H9 (cell line): ENCODE results near the gene TUBA8. TPM values are rescaled to one million over a fixed set of nuclear protein-coding genes. Genes with fewer than 3 reads are reported as not detected.

ENCODE experiments used
- DNase-seq: peaks from one replicate; pipeline ENCODE4 v3.0.0-alpha.2; 2017
- H2AFZ ChIP-seq: one replicate; pipeline ENCODE4 v1.6.1; 2013; ENCODE audit warnings: mild to moderate bottlenecking, low read length, control low read depth, moderate library complexity
- H2AK5ac ChIP-seq: 2 replicates; pipeline ENCODE4 v1.6.1; 2013; ENCODE audit warnings: low read length, control low read depth, mixed read lengths; ENCODE audit not compliant: insufficient read length
- H2BK120ac ChIP-seq: one replicate; pipeline ENCODE4 v1.6.1; 2013; ENCODE audit warnings: low read depth, mild to moderate bottlenecking, low read length, control low read depth, inconsistent platforms; ENCODE audit not compliant: poor library complexity, severe bottlenecking
- H2BK12ac ChIP-seq: 2 replicates; pipeline ENCODE4 v1.6.1; 2013; ENCODE audit warnings: low read length, control low read depth, mixed read lengths, low read depth; ENCODE audit not compliant: insufficient read length
- H2BK15ac ChIP-seq: 2 replicates; pipeline ENCODE4 v1.6.1; 2013; ENCODE audit warnings: low read depth, low read length, control low read depth
- H2BK20ac ChIP-seq: one replicate; pipeline ENCODE4 v1.6.1; 2013; ENCODE audit warnings: low read depth, mild to moderate bottlenecking, low read length, control low read depth, inconsistent platforms; ENCODE audit not compliant: poor library complexity, severe bottlenecking
- H2BK5ac ChIP-seq: 2 replicates; pipeline ENCODE4 v1.6.1; 2013; ENCODE audit warnings: low read length, control low read depth, mixed read lengths; ENCODE audit not compliant: insufficient read length
- H3K14ac ChIP-seq: 2 replicates; pipeline ENCODE4 v1.6.1; 2013; ENCODE audit warnings: low read length, control low read depth; ENCODE audit not compliant: insufficient read depth
- H3K18ac ChIP-seq: 2 replicates; pipeline ENCODE4 v1.6.1; 2013; ENCODE audit warnings: low read depth, mild to moderate bottlenecking, mixed read lengths, low read length, control low read depth; ENCODE audit not compliant: insufficient read length
- H3K23ac ChIP-seq: 2 replicates; pipeline ENCODE4 v1.6.1; 2013; ENCODE audit warnings: low read length, control low read depth, mixed read lengths, low read depth; ENCODE audit not compliant: insufficient read length
- H3K23me2 ChIP-seq: 2 replicates; pipeline ENCODE4 v1.6.1; 2013; ENCODE audit warnings: low read depth, mild to moderate bottlenecking, mixed read lengths, low read length, control low read depth; ENCODE audit not compliant: insufficient read length, poor library complexity, severe bottlenecking
- H3K27ac ChIP-seq: 2 replicates; pipeline ENCODE4 v1.5.1; 2013; ENCODE audit warnings: low read length, control low read depth, mixed read lengths, low read depth; ENCODE audit not compliant: insufficient read length
- H3K27me3 ChIP-seq: 2 replicates; pipeline ENCODE4 v1.6.1; 2013; ENCODE audit warnings: low read length, control low read depth, inconsistent platforms; ENCODE audit not compliant: insufficient read depth
- H3K4ac ChIP-seq: 2 replicates; pipeline ENCODE4 v1.6.1; 2013; ENCODE audit warnings: low read depth, mild to moderate bottlenecking, control low read depth, inconsistent platforms, low read length, moderate library complexity
- H3K4me1 ChIP-seq: 2 replicates; pipeline ENCODE4 v1.6.1; 2013; ENCODE audit warnings: low read length, control low read depth, inconsistent platforms; ENCODE audit not compliant: insufficient read depth
- H3K4me2 ChIP-seq: 2 replicates; pipeline ENCODE4 v1.6.1; 2013; ENCODE audit warnings: low read length, control low read depth, mixed read lengths; ENCODE audit not compliant: insufficient read length, insufficient read depth
- H3K56ac ChIP-seq: 2 replicates; pipeline ENCODE4 v1.6.1; 2013; ENCODE audit warnings: low read depth, mild to moderate bottlenecking, mixed read lengths, low read length, control low read depth; ENCODE audit not compliant: insufficient read length
- H3K79me1 ChIP-seq: 2 replicates; pipeline ENCODE4 v1.6.1; 2013; ENCODE audit warnings: low read depth, mild to moderate bottlenecking, moderate library complexity, low read length, control low read depth, inconsistent platforms; ENCODE audit not compliant: insufficient read depth, poor library complexity, severe bottlenecking
- H3K79me2 ChIP-seq: 2 replicates; pipeline ENCODE4 v1.6.1; 2013; ENCODE audit warnings: low read length, control low read depth, inconsistent platforms; ENCODE audit not compliant: insufficient read depth
- H3K9ac ChIP-seq: 2 replicates; pipeline ENCODE4 v1.6.1; 2013; ENCODE audit warnings: low read length, control low read depth, mixed read lengths; ENCODE audit not compliant: insufficient read length; ENCODE audit errors: extremely low read depth
- H3K9me3 ChIP-seq: one replicate; pipeline ENCODE4 v1.6.1; 2013; ENCODE audit warnings: low read depth, low read length, inconsistent platforms; ENCODE audit not compliant: control insufficient read depth
- H3T11ph ChIP-seq: one replicate; pipeline ENCODE4 v1.6.1; 2013; ENCODE audit warnings: mild to moderate bottlenecking, low read length, control low read depth, inconsistent platforms
- H4K20me1 ChIP-seq: one replicate; pipeline ENCODE4 v1.6.1; 2013; ENCODE audit not compliant: control insufficient read depth, insufficient read length, insufficient read depth
- H4K5ac ChIP-seq: 2 replicates; pipeline ENCODE4 v1.6.1; 2013; ENCODE audit warnings: low read depth, mild to moderate bottlenecking, mixed read lengths, low read length, control low read depth; ENCODE audit not compliant: insufficient read length
- H4K8ac ChIP-seq: replicated peaks from 2 replicates; pipeline ENCODE4 v1.6.1; 2013; ENCODE audit warnings: low read length, control low read depth, mixed read lengths, low read depth; ENCODE audit not compliant: insufficient read length
- H4K91ac ChIP-seq: 2 replicates; pipeline ENCODE4 v1.6.1; 2013; ENCODE audit warnings: low read depth, mild to moderate bottlenecking, moderate library complexity, mixed read lengths, low read length, control low read depth; ENCODE audit not compliant: insufficient read length
- H3K27ac Mint-ChIP-seq, 3 experiments: 2 replicates in 2 of 3; 3 replicates in 1 of 3; pipeline ENCODE4 v1.8.0; 2020 to 2021; ENCODE audit warnings: mixed read lengths in 3 of 3, mild to moderate bottlenecking in 1 of 3, moderate library complexity in 1 of 3
- H3K27me3 Mint-ChIP-seq: 2 replicates; pipeline ENCODE4 v1.8.0; 2021; ENCODE audit warnings: low read depth, mild to moderate bottlenecking, moderate library complexity, mixed read lengths
- H3K36me3 Mint-ChIP-seq, 3 experiments: 2 replicates in 2 of 3; 3 replicates in 1 of 3; pipeline ENCODE4 v1.8.0; 2020 to 2021; ENCODE audit warnings: low read depth in 3 of 3, mixed read lengths in 3 of 3; ENCODE audit not compliant: insufficient read depth in 1 of 3
- H3K4me1 Mint-ChIP-seq, 2 experiments: 2 replicates each; pipeline ENCODE4 v1.8.0; 2020; ENCODE audit warnings: mixed read lengths in 2 of 2
- H3K4me3 Mint-ChIP-seq, 2 experiments: 2 replicates in 1 of 2; 3 replicates in 1 of 2; pipeline ENCODE4 v1.8.0; 2020 to 2021; ENCODE audit warnings: mild to moderate bottlenecking in 2 of 2, mixed read lengths in 2 of 2, moderate library complexity in 1 of 2
- H3K9me3 Mint-ChIP-seq, 2 experiments: 2 replicates in 1 of 2; 3 replicates in 1 of 2; pipeline ENCODE4 v1.8.0; 2020; ENCODE audit warnings: mild to moderate bottlenecking in 2 of 2, mixed read lengths in 2 of 2, moderate library complexity in 1 of 2
- CTCF ChIP-seq: fragments of 200-600 bp; sonication (generic); conservative IDR thresholded peaks from 3 replicates; pipeline ENCODE4 v1.8.0; 2021; ENCODE audit warnings: antibody characterized with exemption, mild to moderate bottlenecking
- WGBS: extraction: QIAGEN DNeasy Blood & Tissue Kit; methylation state at CpG from one replicate; pipeline ENCODE4 v1.1.7; 2013; ENCODE audit warnings: missing lambda C conversion rate, low lambda C conversion rate, mixed read lengths; ENCODE audit not compliant: insufficient read length; ENCODE audit errors: extremely low coverage; 5-methylcytosine and 5-hydroxymethylcytosine counted together
- total RNA-seq: library from RNA; stranded (reverse); gene quantifications from 2 replicates; pipeline ENCODE4 v1.2.1, GENCODE V29; 2021

The TUBA8 gene
- total RNA-seq, 1 experiment from 2014 or later: 2.0 TPM

- Mint-ChIP-seq H3K36me3 (peaks cover 0 to 5% (median 2%) of the 10 kb centered on the region in 3 experiments; a peak in 5 of 7 replicates), H3K27ac (no peak overlapping the region), H3K4me1 (peaks cover 6 to 7% of the 10 kb centered on the region in 2 experiments), H3K9me3 (no peaks in the 10 kb centered on the region), H3K4me3 (no peak overlapping the region), H3K27me3 (peaks cover 3% of the 10 kb centered on the region)
- H3K56ac ChIP-seq: no peak overlapping the region
- peaks cover 3% of the 10 kb centered on the region; the same call in 1 of the 2 replicates for H3K4me1 ChIP-seq
- no peaks in the 10 kb centered on the region for H3K23me2 ChIP-seq
- no peak overlapping the region for H3K4me2 ChIP-seq
- no peak overlapping the region for H2BK20ac ChIP-seq
- no peak overlapping the region for H3K4ac ChIP-seq
- H3K18ac ChIP-seq: no peak overlapping the region
- no peak for DNase-seq
- H2AFZ ChIP-seq: no peak overlapping the region
- no peak overlapping the region for H4K5ac ChIP-seq
- no peak overlapping the region for H3K9ac ChIP-seq
- H3K79me2 ChIP-seq: no peaks in the 10 kb centered on the region
- no peak overlapping the region for H2BK15ac ChIP-seq
- H2BK120ac ChIP-seq: no peak overlapping the region
- H3T11ph ChIP-seq: no peak overlapping the region
- H4K91ac ChIP-seq: no peak overlapping the region
- H3K27ac ChIP-seq: no peak overlapping the region
- no peak overlapping the region for H2BK5ac ChIP-seq
- no peaks in the 10 kb centered on the region for H3K9me3 ChIP-seq
- TF ChIP-seq CTCF: no peak
- WGBS: no CpG with 5 or more reads among the region's 18 CpGs
- no peak overlapping the region; the same call in 1 of the 2 replicates for H3K14ac ChIP-seq
- no peak overlapping the region for H4K8ac ChIP-seq
- H3K23ac ChIP-seq: no peak overlapping the region
- no peak overlapping the region for H2BK12ac ChIP-seq
- H3K27me3 ChIP-seq: no peaks in the 10 kb centered on the region
- no peak overlapping the region for H2AK5ac ChIP-seq
- H4K20me1 ChIP-seq: no peaks in the 10 kb centered on the region
- no peaks in the 10 kb centered on the region for H3K79me1 ChIP-seq
Observed at GRCh38 chr22:18126606-18127005, 16.0 kb downstream of the TUBA8 start.
